Ascending aorta (tissue), 2 donors: ENCODE data around the gene PRAMEF5. TPM values are rescaled to one million over a fixed set of nuclear protein-coding genes. Genes with fewer than 3 reads are reported as not detected.
"Not testable (repeated sequence)": the region's sequence is repeated elsewhere in the genome, so short reads cannot be mapped to it uniquely, and the experiment has no call there.

Source experiments
- DNase-seq, 2 donors: peaks; one replicate each; pipeline ENCODE4 v3.0.0-alpha.2; 2019; ENCODE audit warnings: low spot score in 2 of 2
- H3K27ac ChIP-seq, 2 donors: fragments of 200-600 bp; sonication (generic); one replicate each; pipeline ENCODE4 v1.5.1; 2016 to 2017; ENCODE audit warnings: mild to moderate bottlenecking in 1 of 2
- H3K27me3 ChIP-seq: fragments of 200-600 bp; sonication (generic); one replicate; pipeline ENCODE4 v1.5.1; 2017
- H3K36me3 ChIP-seq, 2 donors: fragments of 200-600 bp; sonication (generic); one replicate each; pipeline ENCODE4 v1.5.1; 2016
- H3K4me1 ChIP-seq, 2 donors: fragments of 200-600 bp; sonication (generic); one replicate each; pipeline ENCODE4 v1.5.1; 2016 to 2017; ENCODE audit warnings: mild to moderate bottlenecking in 1 of 2
- H3K4me3 ChIP-seq, 2 donors: fragments of 200-600 bp; sonication (generic); one replicate each; pipeline ENCODE4 v1.5.1; 2016 to 2017; ENCODE audit warnings: mild to moderate bottlenecking in 1 of 2
- H3K9me3 ChIP-seq, 2 donors: fragments of 200-600 bp; sonication (generic); one replicate each; pipeline ENCODE4 v1.5.1; 2016
- intact Hi-C: fragments of 100-400 bp; cut with DNase I; formaldehyde crosslinking; loops from one replicate; pipeline ENCODE4 v1.15.1; 2023
- total RNA-seq: library from RNA; depleted of rRNA; stranded (reverse); fragments of >200 nt; gene quantifications from one replicate; pipeline ENCODE4 v1.1.0, GENCODE V29; 2016

Gene PRAMEF5
- total RNA-seq, 1 donor from 2014 or later, result not detected

DNA sequence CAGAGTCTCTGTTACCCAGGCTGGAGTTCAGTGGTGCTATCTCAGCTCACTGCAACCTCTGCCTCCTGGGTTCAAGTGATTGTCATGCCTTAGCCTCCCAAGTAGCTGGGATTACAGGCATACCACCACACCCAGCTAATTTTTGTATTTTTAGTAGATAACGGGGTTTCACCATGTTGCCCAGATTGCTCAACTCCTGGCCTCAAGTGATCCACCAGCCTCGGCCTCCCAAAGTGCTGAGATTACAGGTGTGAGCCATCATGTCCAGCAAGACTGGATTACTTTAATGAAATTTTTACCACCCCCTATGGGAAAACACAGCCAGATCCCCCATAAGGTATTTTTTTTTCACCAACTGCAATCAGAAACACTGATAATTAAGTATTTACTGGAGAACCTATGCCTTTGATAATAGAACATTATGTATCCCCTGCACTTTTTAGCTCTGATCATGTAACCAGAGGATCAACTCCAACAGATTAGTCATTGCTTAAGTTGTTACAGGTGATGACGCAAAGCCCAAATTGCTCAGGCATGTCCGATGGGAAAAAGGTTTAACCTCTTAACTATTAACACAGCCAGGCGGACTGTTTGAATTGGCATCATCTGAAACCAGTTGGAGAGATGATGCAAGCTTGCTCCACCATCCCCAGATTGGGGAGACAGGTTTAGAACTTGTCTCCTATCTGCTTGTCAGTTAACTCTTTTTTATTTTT lies 43.4 kb downstream of the PRAMEF5 start:
- H3K4me3 ChIP-seq, intact Hi-C loops: not testable (repeated sequence)

DNA sequence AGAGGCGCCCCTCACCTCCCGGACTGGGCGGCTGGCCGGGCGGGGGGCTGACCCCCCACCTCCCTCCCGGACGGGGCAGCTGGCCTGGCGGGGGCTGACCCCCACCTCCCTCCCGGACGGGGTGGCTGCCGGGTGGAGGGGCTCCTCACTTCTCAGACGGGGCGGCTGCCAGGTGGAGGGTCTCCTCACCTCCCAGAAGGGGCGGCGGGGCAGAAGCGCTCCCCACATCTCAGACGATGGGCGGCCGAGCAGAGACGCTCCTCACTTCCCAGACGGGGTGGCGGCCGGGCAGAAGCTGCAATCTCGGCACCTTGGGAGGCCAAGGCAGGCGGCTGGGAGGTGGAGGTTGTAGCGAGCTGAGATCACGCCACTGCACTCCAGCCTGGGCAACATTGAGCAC lies 44.7 kb downstream of the PRAMEF5 start:
- H3K36me3 ChIP-seq, H3K9me3 ChIP-seq, H3K27ac ChIP-seq, H3K27me3 ChIP-seq, H3K4me1 ChIP-seq, H3K4me3 ChIP-seq, DNase-seq, intact Hi-C loops: not testable (repeated sequence)

More for the DNA sequence above, 43.4 kb downstream of the PRAMEF5 start:
- H3K27ac ChIP-seq, DNase-seq, H3K27me3 ChIP-seq, H3K9me3 ChIP-seq, H3K4me1 ChIP-seq, H3K36me3 ChIP-seq: not testable (repeated sequence)

DNA sequence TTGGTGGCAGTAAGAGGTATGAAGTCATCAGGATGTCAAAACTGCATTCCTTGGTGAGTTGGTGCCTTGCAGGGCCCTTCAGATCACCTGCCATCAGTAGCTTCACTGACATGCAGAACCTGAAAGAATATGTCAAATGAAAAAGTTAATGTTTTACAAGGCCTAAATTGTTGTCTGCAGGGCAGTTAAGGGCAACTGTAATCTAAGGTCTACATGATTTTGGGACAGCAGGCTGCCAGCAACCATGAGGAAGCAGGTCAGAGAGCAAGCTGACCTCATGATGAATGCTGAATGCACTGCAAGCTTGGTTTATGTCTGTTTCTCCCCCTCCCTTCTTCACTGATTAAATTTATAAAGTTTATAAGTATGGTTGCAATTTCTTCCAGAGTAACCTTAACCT lies 48.2 kb downstream of the PRAMEF5 start:
- intact Hi-C loops, H3K4me1 ChIP-seq, H3K36me3 ChIP-seq, H3K9me3 ChIP-seq, H3K27ac ChIP-seq, H3K4me3 ChIP-seq, DNase-seq, H3K27me3 ChIP-seq: not testable (repeated sequence)

DNA sequence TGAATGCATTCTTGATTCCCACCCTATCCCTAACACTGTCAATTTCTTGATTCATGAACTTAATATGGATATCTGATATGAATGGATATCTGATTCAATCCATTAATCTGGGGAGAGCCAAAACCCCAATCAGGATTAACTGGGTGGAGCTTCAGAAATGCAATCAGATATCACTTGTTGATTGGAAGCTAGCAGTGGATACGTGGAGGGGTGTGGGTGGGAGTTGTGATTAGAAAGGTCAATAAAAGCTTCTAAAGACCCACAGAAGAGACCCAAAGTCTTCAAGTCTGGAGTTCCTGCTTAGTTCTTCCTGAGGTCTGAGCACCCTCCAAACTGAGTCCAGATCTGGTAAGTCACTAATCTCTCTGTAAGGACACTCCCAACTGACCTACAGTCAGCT lies 49.2 kb downstream of the PRAMEF5 start, which contains the start of gene PRAMEF33:
Gene PRAMEF33 (plus strand): TSS at position 301 of the 400 bp plus-strand sequence. CDS start 2,416 bp downstream, outside the sequence.
- DNase-seq, intact Hi-C loops, H3K36me3 ChIP-seq, H3K27me3 ChIP-seq, H3K4me1 ChIP-seq, H3K9me3 ChIP-seq, H3K4me3 ChIP-seq, H3K27ac ChIP-seq: not testable (repeated sequence)

Other genes with a start within 250 kb of the PRAMEF5 start
- gene PRAMEF27, start 197.6 kb upstream of the PRAMEF5 start, total RNA-seq, result not detected
- not detected for gene HNRNPCL3, start 193.4 kb upstream of the PRAMEF5 start, total RNA-seq
- not detected for gene PRAMEF25, start 183.4 kb upstream of the PRAMEF5 start, total RNA-seq
- not detected for gene HNRNPCL2, start 137.3 kb upstream of the PRAMEF5 start, total RNA-seq
- not detected for gene PRAMEF26, start 98.2 kb upstream of the PRAMEF5 start, total RNA-seq
- gene HNRNPCL4, start 88.6 kb upstream of the PRAMEF5 start, total RNA-seq, result not detected
- not detected for gene PRAMEF9, start 82.3 kb upstream of the PRAMEF5 start, total RNA-seq
- not detected for gene PRAMEF13, start 52.8 kb upstream of the PRAMEF5 start, total RNA-seq
- not detected for gene PRAMEF18, start 28.0 kb upstream of the PRAMEF5 start, total RNA-seq
- gene PRAMEF8, start 30.9 kb downstream of the PRAMEF5 start, total RNA-seq, result not detected
- gene PRAMEF33, start 49.3 kb downstream of the PRAMEF5 start, total RNA-seq, result not detected
- gene PRAMEF15, start 61.4 kb downstream of the PRAMEF5 start, total RNA-seq, result not detected
- not detected for gene PRAMEF14, start 92.9 kb downstream of the PRAMEF5 start, total RNA-seq
- not detected for gene PRAMEF19, start 117.7 kb downstream of the PRAMEF5 start, total RNA-seq
- gene PRAMEF17, start 135.4 kb downstream of the PRAMEF5 start, total RNA-seq, result not detected
- gene PRAMEF20, start 156.3 kb downstream of the PRAMEF5 start, total RNA-seq, result not detected